AG09309 (cell line): ENCODE data around the gene BLCAP.

Experiments used
- DNase-seq: peaks from one replicate; pipeline ENCODE4 v3.0.0-alpha.2; 2010; ENCODE audit warnings: low read depth
- H3K4me3 ChIP-seq: 2 replicates; pipeline ENCODE4 v1.5.1; 2011; ENCODE audit warnings: mild to moderate bottlenecking, low read depth, low read length, moderate library complexity; ENCODE audit not compliant: control insufficient read depth
- TF ChIP-seq, protein P1 (sequence below): IDR thresholded peaks from 2 replicates; pipeline ENCODE4 v1.5.1; 2011; ENCODE audit warnings: mild to moderate bottlenecking, low read depth, low read length, inconsistent platforms; ENCODE audit not compliant: insufficient read depth, control insufficient read depth; ENCODE audit errors: missing control alignments

The BLCAP gene

DNA sequence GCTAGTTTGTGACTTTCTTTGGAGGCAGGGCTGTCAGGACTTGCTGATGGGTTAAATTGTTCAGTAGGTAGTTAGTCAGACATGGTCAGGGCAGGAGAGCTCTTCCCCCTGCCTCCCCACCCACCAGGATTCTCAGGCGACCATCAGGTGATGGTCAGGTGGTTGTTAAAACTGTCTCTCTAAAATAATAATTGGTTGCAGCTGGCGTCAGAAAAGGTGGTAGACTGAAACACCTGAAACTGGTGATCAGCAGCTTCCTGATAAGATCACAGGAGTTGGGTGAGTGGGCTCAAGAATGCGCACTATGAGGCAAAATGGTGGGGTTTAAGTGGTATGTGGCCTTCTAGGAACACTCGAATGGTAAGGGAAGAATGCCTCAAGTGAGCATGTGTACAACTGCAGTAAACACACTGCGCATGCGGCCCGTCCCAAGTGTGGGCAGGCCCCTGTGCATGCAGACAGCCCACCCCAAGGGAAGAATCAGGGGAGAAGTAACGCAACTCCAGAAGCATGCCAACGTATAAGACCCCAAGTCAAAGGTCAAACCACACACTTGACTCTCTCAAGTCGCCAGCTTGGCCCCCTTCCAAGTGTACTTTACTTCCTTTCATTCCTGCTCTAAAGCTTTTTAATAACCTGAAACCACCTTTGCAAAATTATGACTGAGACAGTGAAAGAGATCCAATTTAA lies 7.9 kb upstream of the BLCAP start:
- no peak overlapping the region for H3K4me3 ChIP-seq
- DNase-seq = no peak
- TF ChIP-seq, protein P1, sequence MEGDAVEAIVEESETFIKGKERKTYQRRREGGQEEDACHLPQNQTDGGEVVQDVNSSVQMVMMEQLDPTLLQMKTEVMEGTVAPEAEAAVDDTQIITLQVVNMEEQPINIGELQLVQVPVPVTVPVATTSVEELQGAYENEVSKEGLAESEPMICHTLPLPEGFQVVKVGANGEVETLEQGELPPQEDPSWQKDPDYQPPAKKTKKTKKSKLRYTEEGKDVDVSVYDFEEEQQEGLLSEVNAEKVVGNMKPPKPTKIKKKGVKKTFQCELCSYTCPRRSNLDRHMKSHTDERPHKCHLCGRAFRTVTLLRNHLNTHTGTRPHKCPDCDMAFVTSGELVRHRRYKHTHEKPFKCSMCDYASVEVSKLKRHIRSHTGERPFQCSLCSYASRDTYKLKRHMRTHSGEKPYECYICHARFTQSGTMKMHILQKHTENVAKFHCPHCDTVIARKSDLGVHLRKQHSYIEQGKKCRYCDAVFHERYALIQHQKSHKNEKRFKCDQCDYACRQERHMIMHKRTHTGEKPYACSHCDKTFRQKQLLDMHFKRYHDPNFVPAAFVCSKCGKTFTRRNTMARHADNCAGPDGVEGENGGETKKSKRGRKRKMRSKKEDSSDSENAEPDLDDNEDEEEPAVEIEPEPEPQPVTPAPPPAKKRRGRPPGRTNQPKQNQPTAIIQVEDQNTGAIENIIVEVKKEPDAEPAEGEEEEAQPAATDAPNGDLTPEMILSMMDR = no peak

DNA sequence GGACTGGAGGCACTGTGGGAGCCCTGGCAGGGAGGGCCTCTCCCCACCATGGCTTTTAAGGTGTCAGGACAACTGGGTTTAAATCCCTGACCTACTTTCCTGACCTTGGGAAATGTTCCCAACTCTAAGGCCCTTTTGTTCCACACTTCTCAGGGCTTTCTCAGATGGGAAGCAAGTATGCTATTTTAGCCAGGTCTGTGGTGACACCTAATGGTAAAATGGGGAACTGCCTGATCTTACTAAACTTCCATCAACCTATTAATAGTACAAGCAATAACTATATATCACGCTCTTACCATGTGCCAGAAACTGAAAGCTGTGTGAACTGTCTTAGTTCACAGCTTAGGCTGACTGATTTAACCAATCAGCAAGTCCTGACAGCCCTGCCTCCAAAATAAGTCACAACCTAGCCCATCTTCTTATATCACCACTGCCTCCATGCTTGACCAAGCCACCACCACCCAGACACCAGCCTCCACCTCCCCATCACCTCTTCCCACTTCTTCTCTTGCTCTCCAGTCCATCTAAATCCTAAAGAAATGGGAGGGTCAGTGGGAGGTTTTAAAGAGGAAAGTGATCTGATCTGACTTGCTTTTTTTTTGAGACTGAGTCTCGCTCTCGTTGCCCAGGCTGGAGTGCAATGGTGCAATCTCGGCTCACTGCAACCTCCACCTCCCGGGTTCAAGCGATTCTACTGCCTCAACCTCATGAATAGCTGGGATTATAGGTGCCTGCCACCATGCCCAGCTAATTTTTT lies 6.9 kb upstream of the BLCAP start:
- DNase-seq = peak; percentile 58

DNA sequence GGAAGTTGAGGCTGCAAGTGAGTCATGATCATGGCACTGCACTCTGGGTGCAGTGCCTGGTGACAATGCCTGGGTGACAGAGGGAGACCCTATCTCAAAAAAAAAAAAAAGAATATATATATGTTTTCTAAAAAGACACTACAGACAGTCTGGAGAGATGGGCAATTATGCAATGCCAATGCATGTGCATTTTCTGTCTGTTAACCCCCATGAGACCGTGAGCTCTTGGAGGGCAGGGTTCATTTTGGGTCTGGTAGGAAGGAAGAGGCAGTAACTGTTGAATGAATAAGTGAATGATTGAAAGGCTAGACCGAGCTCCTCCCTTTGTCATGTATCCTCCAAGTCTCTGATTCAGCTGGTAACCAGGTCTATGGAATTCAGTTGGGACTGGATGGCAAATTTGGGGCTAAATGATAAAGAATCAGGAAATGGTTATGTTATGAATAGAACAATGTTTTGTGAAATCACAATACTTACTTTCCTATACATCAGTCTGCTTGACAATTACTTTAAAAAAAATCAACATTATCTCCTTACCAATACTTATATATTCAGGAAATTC lies 5.6 kb upstream of the BLCAP start:
- DNase-seq = no peak
- TF ChIP-seq, protein P1 = no peak
- H3K4me3 ChIP-seq = no peak overlapping the region

More for the DNA sequence above, 6.9 kb upstream of the BLCAP start:
- no peak overlapping the region for H3K4me3 ChIP-seq
- TF ChIP-seq, protein P1 = peak; percentile 77

DNA sequence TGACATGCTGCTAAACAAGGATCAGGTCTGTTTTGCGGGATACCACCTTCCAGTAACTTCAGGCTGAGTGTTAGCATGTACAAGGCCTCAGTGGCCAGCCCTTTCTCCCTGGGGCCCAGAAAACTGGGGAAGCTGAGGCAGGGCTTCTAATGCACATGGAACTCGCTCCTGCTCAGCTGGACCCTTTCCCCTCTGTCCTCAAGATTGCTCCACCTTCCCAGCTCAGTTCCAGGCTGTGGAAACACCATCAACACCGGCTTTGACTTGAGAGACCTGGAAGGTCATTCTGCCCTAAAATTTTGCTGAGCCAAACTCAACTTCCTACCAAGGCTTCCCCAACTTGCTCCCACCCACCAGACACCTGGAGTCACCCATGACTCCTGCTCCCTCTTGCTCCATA lies 4.2 kb upstream of the BLCAP start:
- no peak overlapping the region for H3K4me3 ChIP-seq
- DNase-seq = no peak
- TF ChIP-seq, protein P1 = no peak

DNA sequence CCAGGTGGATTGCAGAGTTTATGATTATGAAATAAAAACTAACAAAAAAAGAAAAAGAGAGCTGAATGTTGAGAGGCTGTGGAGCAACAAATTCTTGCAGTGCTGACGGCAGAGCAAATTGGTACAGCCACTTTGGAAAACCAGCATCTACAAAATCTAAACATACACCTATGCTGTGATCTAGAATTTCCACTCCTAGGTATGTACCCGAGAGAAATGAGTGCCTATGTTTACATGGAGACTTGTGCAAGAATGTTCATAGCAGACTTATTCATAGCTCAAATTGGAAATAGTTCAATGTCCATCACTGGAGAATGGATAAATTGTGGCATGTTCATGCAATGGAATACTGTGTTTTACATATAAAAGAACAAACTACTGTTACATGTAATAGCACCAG lies 3.0 kb upstream of the BLCAP start:
- TF ChIP-seq, protein P1 = no peak
- no peak overlapping the region for H3K4me3 ChIP-seq
- no peak for DNase-seq

DNA sequence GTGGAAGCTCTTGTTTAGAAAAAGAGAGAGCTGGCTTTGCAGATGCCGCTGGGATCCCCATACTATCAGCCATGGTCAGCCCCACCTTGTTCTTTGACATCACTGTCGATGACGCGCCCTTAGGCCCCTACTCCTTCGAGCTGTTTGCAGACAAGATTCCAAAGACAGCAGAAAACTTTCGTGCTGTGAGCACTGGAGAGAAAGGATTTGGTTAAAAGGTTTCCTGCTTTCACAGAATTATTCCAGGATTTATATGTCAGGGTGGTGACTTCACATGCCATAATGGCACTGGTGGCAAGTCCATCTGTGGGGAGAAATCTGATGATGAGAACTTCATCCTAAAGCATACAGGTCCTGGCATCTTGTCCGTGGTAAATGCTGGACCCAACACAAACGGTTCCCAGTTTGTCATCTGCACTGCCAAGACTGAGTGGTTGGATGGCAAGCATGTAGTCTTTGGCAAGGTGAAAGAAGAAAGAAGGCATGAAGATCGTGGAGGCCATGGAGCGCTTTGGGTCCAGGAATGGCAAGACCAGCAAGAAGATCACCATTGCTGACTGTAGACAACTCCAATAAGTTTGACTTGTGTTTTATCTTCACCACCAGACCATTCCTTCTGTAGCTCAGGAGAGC lies 2.4 kb upstream of the BLCAP start:
- DNase-seq = no peak
- TF ChIP-seq, protein P1 = no peak
- H3K4me3 ChIP-seq = no peak overlapping the region
